Fibroblast of skin of left quadriceps (primary cell): ENCODE measurements around the gene FBH1.
"Not testable (repeated sequence)": the region's sequence is repeated elsewhere in the genome, so short reads cannot be mapped to it uniquely, and the experiment has no call there.

Source experiments
- DNase-seq, 2 experiments: peaks; one replicate each; pipeline ENCODE4 v3.0.0-alpha.2; 2013; ENCODE audit warnings: low read depth in 2 of 2

Gene FBH1

DNA sequence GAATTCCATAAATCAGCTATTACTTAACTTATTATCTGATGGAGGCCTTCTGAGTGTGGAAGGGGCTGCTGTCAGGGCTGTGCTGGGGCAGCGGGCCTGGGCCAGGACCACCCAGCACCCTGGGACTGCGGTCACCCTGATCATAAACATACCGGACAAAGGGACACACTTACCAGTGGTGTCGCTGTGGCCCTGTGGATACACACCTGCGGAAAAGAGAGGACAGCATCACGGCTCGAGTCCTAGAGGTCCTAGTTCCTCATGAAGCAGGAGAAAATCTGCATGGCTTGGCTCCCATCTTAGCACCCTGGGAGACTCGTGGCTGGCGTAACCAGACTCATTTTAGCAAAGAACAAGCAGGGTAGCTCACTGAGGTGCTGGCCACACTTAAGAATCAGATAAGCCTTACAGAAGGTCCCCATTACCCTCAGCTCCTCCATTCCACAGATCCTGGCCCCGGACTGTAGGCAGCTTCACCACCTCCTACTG is 69.6 kb downstream of the FBH1 start:
- DNase-seq, result no peak

DNA sequence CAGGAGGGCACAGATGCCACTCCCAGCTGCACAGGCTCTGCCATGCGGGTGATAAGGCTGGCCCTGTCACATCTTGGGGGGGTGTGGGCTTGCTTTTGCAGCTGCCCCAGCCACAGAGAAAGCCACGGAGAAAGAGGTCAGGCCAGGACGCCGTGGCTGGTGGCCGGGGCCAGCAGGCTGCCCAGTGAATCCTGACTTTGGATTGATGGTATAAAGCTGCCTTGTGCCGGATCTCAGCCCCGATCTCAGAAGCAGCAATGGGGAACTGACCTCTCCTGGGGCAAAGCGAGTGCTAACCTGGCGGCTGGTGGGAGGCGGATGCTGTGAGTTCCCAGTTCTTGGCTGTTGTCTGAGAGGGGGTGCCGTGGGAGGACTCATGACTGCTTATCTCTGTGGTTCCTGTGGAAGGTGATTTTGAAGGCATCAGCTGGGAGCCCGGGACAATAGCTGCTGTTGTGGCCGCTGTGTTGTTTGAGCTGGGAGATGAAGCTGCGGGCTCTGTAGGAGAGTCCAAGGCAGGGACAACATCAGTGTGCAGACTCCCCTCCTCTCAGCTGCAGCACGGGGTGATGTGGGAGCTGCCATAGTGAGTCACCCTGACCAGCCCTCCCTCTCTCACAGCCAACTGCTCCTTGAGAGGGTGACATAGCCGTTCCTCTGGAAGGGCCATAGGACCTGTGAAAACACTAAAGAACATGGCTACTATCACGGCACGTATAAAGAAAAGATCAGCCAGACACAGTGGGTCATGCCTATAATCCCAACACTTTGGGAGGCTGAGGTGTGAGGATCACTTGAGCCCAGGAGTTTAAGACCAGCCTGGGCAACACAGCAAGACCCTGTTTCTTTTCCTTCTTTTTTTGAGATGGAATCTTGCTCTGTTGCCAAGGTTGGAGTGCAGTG is 70.3 kb downstream of the FBH1 start:
- DNase-seq, result no peak

DNA sequence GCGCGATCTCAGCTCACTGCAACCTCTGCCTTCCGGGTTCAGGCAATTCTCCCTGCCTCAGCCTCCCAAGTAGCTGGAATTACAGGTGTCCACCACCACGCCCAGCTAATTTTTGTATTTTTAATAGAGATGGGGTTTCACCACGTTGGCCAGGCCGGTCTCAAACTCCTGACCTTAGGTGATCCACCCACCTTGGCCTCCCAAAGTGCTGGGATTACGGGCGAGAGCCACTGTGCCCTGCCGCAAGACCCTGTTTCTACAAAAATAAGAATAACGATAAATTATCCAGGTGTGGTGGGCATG is 70.9 kb downstream of the FBH1 start:
- DNase-seq, result not testable (repeated sequence)

DNA sequence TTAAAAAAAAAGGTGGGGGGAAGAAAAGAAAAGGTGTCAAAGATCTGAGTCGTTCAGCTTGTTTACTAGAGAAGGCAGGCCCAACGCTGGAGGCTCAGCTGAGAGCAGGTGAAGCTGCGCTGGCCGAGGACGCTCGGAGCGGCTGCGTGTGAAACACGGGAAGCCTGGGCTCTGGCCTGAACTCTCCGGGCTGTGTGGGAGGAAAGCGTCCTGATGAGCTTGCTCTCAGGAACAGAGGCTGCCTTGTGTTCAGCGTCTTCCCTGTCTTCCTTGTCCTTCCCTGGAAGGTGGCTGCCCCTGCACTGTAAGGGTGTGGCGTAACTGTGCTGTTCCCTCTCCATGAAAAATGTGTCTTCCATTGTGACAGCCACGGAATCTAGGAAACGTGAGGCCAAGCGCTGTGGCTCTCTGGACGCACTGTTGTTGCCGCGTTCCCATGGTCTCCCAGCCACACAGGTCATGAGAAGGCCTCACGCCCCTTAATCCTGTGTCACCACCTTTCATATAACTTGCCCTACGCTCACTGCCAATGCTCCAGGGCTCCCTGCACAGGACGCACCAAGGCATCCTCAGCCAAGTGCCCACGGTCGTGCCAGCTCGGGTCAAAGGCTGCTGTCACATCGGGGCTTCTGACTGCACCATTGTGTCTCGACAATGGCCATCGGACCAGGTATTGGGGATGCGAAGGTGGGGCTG is 71.5 kb downstream of the FBH1 start:
- no peak for DNase-seq

DNA sequence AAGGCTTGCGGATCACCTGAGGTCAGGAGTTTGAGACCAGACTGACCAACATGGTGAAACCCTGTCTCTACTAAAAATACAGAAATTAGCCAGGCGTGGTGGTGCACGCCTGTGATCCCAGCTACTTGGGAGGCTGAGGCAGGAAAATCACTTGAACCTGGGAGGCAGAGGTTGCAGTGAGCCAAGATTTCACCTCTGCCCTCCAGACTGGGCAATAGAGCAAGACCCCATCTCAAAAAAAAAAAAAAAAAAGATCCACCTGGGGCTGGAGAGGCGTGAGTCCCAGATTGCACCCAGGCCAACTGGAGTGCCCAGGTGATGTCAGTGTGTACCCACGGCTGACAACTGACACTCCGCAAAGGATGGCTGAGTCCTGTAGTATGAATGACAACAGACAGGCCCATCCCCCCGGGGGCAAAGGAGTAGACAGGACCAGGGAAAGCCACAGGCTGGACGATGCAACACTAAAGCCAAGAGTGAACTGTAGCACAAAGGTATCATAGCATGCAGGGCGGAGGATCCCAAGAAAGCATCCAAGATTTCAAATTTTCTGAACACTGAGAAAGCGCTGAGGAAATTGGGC is 72.4 kb downstream of the FBH1 start:
- DNase-seq, result not testable (repeated sequence)

DNA sequence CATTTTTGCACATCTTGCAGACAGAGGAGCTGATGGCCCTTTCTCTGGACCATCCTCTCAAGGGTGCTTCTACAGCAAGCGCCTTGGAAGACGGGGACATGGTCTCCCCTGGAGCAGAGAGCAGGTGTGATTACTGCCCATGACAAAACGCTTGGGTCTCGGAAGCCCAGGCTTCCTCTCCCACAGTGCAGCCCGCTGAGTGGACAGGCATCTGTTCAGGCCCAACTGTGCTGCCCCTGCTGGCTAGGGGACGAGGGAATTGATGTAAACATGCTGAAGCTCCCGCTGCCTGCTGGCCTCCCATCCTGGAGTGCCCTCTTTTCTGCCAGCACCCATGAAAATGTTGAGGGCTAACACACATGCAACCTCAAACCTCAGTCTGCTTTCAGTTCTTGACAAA is 73.0 kb downstream of the FBH1 start:
- DNase-seq, result no peak

DNA sequence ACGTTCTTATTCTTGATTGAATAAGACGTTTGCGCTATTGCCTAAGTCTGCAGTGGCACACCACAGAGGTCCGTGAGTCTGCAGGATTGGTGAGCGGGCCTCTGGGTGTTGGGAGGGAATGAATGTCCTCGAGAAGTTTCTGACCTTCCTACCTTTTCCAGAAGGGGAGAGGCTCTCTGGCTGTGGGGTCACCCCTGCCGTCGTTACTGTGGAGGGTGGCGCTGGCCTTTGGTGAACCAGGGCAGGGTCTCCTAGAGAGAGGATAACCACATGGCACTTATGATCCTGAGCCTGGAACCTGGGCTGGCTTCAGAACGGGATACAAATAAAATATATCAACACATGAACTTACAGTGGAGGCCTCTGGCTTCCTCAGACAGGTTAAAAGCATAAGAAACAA is 73.5 kb downstream of the FBH1 start:
- DNase-seq, result no peak

DNA sequence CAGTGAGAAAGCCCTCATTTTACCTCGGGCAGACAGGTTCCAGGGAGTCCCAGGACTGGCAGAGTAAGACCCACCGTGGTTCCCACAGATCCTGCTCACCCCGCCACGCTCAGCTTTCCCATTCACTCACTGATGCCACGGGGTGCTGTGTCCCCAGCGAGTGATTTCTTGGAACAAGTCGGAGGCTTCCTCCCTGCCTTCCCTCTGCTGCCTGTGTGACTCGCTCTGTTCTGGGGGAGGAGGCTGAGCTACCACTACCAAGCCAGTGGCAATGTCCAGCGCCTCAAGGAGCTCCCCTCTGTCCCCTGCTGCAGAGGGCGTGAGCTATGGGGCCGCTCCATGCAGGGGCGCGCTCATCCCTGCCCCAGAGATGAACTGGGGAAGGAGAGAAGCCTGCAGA is 74.7 kb downstream of the FBH1 start:
- DNase-seq, result no peak

DNA sequence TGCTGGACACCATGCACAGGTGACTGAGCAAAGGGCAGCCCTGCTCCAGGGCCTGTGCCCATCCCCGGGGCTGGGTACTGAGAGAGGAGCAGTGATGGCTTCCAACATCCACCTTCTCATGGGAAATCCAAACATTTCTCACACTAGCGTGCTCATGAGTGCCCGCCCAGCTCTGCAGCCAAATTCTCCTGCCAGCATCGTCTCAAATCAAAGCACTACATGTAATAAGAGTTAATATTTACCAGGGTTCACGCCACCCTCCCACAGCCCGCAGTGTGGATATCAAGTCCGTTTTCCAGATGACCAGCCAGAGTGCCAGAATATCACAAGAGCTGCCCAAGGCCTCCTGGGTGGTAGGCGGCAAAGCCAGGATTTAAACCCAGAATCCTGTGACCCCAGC is 75.2 kb downstream of the FBH1 start:
- DNase-seq, result no peak

DNA sequence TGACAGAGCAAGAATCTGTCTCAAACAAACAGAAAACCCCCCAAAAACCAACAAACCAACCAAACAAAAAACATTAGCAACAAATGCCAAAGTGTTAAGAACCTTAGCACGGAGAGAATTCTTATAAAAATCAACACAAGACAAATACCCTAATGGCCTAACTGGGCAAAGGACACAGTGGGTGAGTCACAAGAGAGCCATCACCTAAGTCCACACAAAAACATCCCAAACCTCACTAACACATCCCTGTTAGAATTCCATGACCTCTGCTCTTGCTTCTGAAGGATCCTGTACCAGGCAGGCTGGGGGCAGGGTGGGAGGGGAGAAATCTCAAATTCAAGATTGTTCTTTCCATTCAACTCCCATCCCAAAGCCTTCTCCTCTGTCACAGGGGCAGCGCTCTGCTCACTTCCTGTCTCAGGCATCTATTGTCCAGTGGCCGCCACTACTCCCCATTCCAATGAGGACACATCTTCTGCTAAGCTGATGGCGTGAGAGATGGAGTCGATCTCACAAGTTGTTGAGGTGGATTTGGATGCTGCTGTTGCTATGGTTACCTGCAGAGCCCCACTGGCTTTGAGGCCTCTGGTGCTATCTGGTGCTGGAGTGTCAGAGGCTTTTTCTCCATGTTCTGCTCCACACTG is 78.1 kb downstream of the FBH1 start:
- no peak for DNase-seq

DNA sequence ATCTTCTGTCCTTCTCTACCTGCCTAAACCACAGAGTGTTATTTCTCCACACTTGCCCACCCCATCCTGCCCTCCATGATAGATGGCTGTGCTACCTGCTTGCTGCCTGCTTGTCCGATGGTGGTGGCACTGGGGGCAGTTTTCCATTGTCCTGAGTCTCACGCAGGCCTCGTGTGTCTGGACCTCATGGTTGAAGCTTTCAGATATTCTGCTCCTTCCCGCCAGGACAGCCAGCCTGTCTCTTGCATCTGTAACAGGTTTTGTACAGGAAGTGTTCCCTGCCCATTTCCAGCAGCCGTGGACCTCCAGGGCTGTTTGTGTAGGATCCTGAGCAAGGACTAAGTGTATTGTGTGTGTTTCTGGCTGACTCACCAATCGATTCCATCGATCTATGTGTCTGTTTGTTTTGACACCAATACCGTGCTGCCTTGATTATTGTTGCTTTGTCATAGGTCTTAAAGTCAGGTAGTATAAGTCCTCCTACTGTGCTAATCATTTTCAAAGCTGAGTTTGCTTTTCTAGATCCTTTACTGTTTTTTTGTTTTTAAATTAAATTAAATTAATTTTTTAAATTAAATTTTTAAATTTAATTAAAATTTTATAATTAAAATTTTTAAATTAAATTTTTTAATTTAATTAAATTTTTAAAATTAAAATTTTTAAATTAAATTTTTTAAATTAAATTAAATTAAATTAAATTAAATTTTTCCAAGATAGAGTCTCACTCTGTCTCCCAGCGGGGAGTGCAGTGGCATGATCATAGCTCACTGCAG is 78.8 kb downstream of the FBH1 start:
- DNase-seq, result no peak

DNA sequence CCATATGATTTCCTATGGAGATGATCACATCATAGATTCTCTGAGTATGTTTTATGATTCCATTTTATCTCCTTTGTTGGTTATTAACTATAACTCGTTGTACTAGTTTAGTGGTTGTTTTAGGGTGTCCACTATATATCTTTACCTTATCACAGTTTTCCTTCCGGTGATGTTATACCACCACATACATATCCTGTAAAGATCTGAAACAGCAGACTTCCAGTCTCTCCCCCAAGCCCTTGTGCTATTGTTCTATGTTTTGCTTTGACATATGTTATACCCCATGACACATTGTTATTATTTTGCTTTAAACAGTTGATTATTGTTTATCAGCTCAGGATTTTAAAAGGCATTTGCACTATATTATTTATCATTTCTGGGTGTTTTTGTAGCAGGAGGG is 80.0 kb downstream of the FBH1 start:
- DNase-seq, result no peak

DNA sequence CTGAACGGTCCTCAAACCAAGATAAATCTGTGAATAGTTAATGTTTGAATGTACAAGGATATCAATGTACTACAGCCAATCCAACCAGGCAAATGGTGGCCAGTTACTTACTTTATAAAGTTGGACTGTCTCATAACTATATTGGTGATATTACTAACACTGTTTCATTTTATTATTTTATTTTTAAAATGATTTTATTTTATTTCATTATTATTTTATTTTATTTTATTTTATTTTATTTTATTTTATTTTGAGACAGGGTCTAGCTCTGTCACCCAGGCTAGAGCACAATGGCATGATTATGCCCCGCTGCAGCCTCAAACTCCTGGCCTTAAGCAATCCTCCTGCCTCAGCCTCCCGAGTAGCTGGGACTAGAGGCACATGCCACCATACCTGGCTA is 80.5 kb downstream of the FBH1 start:
- DNase-seq, result no peak

DNA sequence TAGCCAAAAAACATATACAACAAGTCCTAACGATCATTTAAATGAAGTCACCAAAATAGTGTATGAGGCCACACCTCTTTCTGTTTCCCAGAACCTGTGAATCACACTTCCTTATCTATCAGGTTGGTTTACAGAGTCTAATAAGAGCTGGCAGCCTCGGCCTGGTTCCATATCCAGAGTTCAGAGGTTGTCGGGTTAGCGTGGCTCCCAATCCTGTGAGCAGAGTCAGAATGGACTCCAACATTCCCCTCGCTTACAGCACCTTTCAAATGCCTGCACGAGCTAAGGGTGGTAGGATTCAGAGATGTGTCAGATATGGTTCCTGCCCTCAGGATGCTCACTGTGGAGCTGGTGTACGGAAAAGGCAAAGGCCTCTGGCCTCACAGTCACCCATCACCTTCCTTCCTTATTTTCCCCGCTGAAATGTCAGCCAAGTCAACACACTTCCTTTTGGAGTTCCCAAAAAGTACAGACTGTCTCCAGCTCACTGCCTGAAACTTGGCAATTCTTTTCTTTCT is 81.3 kb downstream of the FBH1 start:
- DNase-seq, result no peak

DNA sequence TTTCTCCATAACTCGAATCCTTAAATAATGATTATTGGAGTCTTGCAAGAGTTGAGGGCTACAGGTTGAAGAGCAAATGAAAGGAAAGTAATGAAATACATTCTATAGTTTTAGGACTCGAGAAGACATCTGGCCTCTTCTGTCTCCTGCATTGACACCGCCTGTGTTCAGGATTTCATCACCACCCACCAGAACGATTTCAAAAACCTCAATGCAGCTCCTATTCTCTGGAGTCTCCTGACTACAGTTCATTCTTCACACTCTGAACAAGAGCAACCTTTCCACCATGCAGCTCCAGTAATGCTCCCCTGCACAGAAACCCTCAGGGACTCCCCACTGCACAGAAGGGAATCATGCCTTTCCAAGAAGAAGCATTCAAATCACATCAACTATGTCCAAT is 81.8 kb downstream of the FBH1 start:
- DNase-seq, result no peak

DNA sequence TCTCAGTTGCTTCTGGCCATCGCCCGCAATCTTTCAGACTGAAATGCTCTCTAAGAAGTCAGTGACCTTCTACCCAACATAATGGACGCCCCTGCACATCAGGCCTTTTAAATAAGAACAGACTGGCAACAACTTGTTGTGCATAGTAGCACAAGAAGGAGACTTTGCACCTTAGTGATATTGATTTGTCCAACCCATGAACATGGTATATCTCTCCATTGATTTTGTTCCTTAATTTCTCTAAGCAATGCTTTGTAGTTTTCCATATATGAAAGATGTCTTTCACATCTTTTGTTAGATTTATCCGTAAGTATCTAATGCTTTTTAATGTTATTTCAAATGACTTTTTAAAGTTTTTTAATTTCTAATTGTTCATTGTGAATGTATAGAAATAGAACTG is 83.0 kb downstream of the FBH1 start:
- no peak for DNase-seq

DNA sequence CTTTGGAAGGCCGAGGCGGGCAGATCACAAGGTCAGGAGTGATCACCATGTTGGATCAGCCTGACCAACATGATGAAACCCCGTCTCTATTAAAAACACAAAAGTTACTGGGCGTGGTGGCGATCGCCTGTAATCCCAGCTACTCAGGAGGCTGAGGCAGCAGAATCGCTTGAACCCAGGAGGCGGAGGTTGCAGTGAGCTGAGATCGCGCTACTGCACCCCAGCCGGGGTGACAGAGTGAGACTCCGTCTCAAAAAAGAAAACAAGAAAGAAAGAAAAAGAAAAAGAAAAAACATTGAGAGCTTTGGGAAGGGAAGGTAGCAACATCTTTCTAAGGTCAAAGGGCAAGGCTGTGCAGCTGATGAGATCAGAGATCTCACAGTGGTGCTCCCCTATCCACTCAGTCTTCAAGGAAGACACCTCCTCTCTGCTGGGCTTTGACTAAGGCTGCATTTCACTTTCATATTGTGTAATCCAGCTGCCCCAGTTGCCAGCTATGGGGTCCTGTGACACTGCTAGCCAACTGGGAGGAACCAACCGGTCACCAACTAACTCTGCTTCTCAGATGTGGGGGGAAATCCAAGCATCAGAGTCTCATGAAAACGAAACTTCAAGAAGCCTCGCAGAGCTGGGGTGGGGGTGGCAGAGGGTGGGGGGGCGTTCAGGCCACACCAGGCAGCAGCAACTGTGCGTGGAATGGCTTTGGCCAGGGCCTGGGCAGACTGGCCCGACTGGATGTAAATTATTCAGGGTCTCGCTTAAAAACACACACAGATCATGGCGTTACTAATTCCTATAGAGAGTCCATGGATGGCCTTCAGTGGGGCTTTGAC is 85.8 kb downstream of the FBH1 start:
- DNase-seq, result no peak

DNA sequence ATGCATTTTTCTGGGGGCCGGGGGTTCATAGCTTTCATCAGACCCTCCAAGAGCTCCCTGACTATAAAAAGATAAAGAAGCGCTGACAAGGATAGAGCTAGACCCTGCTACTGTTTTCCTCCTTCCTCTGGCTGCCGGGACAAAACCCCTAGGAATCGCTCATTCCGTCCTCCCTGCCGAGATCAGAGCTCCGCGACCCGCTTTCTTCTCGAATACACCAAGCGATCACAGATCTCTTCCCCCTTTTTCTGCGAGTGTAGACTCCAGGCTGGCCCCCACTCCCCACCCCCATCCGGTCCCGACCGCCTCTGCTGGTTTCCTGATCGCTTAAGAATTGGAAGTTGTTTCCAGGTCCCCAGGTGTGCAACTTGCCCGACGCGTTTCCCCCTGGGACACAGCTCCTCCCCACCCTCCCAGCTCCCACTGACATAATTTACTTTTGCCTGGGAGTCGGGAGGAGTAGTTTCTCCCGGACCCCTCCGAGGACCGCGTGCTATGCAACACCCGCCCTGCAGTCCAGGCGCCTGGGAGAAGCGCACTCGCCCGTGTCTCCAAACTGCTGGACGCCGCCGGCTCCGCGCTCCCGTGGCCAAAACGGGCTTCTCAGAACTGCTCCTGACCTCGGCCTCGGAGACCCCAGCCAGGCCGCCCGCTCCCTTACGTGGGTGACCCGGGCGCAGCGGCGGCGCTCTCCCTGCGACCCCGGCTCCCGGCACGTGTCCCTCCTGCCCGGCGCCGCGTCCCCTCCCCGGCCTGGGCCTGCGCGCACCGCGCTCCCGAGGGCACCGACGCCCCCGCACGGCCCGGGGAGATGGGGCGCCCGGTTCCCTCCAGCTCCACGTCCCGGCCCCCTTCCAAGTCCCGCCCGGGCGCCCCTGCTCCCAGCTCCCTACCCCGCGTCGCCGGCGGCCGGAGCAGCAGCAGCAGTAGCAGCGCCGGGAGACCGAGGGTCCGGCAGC is 86.7 kb downstream of the FBH1 start:
- DNase-seq, result no peak

DNA sequence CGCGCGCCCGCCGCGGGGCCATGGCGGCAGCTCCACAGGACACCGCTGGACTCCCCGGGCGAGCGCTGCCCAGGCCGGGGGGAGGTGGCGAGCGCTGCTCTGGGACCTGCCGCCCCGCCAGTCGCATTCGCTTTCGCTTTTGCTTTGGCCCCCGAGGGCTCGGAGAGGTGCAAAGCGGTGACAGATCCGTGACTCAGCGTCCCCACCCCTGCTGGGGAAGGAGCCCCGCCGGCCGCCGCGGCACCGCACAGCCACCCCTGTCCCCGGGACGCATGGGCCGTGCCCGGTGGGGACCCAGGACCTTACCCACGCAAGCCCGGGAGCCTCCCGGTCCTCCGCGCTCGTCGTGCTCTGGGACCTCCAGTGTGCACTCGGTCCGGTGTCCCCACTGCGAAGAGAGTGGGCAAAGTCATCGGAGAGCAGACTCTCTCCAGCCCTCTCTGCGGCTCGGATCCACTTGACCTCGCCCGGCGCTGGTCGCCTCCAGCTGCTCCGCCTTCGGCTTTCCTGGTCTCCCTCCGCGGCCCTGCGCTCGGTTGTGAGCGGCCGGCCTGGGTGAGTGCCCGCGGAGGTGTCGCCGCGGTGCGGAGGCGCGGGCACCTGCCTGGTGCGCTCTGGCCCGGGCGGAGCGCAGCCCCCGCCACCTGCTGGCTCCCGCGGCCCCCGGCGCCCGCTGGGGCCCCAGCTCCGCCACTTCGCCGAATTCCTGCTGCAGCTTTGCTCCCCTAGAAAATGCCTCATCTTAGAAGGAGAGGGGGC is 87.6 kb downstream of the FBH1 start, which contains the start of gene IL15RA:
IL15RA (minus strand) TSS at position 73 of the 759 bp plus-strand sequence; CDS start at position 22, 51 bp downstream.
- DNase-seq, result no peak
